Activated CD4-positive, alpha-beta T cell treated with anti-CD3 and anti-CD28 coated beads, Interleukin-2, Interleukin-6, amounts not matched to agents 100 ng/mL and 50 ng/mL, durations not matched to agents 16 hours and 8 hours (primary cell): ENCODE data around the gene DCAF5.

Source experiments
- DNase-seq: peaks from one replicate; pipeline ENCODE4 v3.0.0-alpha.2; 2020

DCAF5 gene

DNA sequence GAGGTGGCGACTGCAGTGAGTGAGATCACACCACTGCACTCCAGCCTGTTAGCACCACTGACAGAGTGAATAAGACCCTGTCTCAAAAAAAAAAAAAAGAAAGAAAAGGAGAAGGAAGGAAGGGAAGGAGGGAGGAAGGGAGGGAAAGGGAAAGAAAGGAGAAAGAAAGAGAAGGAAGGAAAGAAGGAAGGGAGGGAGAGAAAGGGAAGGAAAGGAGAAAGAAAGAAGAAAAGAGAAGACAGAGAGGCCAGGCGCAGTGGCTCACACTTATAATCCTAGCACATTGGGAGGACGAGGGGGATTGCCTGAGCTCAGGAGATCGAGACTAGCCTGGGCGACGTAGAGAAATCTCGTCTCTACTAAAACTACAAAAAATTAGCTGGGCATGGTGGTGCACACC lies 13.2 kb downstream of the DCAF5 start:
- no peak for DNase-seq

DNA sequence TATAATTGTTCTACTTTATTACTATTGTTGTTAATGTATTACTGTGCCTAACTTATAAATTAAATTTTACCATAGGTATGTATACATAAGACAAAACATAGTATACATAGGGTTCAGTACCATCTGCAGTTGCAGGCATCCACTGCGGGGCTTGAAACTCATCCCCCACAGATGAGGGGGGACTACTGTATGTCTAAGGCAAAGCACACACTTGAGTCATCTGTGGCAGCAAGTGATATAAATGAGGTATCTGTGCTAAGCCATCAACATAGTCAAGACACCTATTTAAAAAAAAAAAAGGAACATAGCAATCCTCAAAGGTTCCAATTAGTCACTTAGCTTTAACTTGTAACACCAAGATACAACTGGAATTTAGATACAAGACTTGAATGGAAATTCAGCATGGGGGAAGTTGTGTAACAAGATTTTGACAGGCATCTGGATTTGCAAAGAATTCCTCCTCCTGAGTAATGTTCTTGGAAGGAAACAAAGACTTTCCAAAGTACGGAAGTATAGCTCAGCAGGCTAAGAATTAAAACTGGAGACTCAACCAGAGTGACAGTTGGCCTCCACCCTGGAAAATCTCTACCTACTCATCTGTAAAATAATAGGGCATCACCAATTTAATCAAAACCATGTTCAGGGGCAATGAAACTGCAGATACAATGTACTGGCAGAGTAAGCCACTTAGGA lies 14.9 kb downstream of the DCAF5 start:
- DNase-seq = no peak

DNA sequence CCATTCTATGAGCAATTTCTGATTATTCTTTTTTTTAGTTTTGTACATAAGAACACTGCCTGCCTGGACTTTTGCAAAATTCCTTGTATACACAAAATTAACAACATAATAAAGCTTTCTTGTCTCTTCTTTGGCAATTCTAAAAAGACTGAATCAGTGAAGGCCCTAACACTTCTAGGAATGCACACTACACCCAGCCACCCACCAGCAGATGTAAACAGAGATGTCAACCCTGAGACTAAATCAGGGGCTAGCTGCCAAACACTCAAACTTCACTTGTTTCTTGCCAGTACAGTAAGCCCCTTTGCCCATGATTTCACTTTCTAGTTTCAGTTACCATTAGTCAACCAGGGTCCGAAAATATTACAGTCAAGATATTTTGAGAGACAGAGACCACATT lies 15.5 kb downstream of the DCAF5 start:
- no peak for DNase-seq

DNA sequence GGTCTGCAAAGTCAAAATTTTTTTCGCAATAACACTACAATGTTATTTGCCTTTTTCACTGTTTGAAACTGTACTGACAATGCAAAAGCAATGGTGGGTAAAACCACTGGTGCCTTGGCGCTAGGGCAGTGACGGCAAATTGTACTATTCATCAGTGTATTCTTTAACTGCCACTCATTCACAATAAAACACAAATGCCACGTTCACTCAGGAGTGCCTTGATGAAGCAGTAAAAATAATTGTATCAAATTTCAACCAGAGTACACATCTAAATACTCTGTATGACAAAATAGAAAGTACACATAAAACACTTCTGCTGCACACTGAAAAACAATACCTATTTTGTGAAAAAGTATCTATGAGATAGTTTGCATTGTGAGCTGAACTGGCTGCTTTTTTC lies 17.8 kb downstream of the DCAF5 start:
- DNase-seq = no peak

DNA sequence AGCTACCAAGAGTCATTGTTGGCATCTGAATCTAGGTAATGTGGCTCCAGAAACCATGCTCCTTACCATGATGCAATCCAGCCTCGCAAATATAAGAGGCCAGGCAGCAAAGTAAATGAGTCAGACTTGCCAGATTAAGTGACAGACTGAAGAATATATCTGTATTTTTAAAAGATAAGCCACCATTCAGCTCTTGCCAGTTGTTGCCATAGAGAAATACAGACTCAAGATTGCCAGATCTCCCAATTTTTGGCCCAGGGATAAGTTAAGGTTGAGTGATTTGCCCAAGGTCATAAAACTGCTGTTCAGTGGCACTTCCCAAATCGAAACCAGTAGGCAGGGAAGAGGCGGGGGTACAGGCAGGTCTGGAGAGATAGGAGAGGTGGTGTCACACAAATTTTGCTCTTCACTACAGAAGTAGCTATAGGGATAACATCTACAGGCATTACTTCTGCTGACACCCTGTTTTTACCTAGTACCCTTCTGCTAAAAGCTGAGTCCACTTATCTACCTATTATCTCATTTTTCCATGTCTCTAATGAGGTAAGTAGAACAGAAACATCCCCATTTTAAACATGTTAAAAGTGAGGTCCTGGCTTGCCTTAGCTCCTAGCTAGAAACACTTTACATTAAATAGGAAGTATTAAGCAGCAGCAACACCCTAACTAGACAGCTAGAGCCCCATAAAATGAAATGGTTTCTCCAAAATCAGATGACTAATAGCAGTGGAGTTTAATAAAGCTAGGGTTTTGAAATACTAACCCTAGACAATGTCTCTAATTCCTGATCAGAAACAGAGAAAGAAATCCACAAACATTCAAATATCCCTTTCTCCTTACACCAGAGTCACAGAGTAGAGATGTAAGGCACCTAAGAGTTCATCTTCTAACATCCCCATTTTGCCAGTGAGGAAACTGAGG lies 19.5 kb downstream of the DCAF5 start:
- peak; percentile 23 for DNase-seq

DNA sequence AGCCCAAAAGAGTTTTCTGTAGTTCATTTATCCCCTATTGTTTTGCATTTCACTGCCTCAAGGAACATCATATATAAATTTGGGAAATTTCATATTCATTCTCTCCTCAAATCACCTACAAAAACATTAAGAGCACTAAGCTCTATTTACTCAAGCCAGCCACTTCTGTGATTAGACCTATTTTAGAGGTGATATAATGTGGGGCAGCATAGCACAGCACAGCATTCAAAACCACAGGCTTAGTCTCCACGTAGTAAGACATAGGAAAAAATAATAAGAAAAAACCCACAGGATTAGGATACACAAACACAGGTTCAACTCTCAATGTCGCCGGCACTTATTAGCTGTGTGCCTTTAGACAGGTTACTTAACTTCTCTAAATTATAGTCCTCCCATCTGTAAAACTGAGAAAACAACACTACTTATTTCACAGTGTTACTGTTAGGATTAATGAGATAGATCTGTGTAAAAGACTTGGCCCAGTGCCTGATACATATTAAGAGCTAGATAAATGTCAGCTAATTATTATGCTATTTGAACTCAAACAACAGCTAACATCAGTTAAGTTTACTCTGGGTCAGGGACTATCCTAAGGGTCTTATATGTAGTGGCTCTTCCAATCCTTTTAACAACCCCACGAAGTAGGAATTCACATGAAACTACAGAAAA lies 20.3 kb downstream of the DCAF5 start:
- DNase-seq = no peak

DNA sequence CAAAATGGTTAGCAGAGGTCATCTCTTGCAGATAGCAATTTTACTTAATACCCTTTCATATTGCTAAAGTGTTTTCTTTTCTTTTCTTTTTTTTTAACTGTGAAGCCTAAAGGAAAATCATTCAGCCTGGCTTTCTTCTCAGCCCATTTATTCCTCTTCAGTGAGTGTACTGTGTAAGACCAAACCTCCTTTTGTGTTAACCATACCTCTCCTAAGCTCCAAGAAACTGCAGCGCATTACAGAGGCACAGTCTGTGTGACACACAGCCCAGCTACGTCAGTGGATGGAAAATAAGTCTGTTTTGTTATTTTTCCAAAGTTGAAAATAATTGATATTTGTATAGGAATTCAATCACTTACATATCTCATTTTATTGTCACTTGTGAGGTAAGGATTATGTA lies 21.7 kb downstream of the DCAF5 start:
- no peak for DNase-seq

DNA sequence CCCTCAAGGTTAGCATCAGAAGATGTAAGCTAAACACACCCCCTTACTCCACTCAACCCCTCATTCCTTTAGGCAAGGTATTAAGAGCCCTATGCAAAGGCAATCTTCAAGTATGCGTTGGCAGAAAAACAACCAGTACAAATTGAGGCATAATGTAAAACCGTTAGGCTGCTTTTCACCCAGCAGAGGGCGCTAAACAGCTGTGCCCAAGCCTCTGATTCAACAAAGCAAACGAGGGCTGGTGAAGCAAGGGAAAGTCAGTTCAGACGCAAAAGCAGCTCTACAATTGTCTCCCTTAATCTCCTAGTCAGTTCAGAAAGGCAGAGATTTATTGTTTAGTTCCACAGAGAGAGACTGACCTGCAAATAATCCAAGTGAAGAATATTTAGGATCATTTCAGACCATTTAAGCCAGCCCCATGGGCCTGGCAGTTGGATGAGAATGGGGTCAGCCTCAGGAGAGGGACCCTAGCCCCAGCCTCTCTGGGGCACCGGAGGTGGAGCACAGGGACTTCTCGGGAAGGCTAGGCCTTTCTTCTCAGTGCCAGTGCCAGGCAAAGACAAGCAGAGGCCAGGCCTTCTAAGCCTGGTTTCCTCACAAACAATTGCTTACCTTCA lies 23.5 kb downstream of the DCAF5 start:
- DNase-seq = peak; percentile 83

DNA sequence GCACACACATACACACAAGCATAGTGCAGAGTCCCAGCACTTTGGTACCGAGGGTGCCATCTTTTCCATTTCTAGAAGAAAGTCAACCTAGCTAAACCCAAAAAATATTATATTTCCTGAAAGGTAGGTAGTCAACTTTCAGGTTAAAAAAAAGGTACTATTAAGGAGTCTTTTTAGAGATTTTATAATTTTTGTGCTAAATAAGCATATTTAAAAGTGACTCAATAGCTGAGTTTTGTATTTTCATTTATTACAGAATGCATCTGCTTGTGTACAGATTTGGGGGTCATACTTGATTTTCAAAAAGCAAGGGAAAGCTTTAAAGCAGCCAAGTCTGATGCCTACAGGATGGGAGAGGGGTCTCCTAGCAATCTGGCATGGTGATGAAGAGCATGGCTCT lies 34.6 kb downstream of the DCAF5 start:
- DNase-seq = no peak

DNA sequence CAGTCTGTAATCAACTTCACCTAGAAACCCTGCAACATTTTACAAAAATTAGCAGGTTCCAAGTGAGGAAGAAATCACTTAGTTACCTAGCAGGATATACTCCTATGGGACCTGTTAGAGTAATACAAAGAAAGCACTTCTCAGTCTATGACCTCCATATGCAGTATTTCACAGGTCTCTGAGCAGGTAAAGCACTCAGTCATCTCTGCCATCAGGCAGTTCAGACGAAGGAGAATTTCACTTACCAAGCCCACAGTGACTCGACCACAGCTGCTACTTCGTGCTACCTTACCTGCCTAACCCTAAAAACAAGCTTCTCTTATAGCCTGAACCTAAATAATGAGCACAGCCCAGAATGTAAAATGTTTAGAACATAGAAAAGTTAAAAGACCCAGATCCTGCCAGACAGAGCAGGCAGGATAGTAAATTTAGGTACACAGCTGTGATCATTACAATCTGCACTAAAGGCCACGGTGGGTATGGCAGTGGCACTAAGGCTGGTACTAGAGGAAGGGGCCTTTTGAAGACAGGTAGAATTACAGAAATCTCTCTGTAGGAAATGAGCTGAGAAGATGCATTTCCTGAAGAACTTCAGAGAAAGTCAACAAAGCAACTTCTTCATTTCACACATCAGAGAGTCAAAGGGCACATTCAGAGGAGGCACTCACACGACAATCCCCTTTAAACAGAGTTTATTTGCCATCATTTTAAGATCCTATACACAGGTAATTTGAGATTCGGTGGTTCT lies 35.7 kb downstream of the DCAF5 start:
- no peak for DNase-seq

DNA sequence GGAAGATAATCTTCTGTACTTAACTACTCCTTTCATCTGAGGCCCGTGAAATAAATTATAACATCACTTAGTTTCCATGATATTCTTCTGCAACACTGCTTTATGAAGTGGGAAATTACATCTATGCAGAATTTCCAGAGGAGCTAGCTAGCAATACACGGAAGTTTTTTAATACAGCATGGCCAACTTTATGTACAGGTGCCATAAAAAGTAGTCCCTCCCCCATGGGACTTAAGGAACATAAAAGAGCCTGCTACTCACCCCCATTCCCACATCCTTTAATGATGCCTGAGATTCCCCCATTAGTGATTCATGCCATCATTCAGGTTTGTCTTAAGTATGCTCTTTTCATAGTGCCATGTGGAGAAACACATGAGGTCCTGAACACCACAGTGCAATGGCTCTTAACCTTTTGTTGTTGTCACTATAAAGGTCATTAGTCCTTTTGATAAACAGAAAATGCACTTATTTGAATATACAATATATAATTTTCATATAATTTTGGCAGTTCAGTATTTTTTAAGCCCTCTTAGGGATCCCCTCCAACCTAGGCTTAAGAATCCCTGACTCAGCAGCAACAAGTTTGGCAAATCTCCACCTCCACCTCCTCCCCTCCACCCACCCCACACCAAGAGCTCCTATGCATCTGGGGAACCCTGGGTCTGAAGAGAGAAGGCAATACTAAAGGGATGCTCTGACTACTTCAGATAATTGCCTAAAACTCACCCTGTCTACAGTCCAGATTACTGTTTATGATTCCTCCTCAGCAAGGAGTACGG lies 37.3 kb downstream of the DCAF5 start:
- DNase-seq = no peak

DNA sequence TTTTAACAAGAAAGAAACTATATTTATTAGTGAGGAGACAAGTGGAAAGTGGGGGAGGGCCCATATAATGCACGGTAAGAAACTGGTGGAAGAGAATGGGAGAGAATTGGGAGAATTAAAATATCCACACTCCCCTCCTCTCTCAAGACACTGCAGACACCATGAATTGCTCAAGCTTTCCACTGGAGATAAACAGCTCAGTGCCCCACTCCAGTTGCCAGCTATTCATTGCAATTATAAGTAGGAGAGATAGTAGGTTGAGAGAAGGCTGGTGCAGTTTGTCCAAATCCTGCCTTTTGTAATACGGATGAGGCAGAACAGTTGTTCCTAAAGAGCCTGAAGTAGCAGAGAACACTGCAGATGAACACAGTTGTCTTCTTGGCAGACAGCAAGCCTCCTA lies 38.2 kb downstream of the DCAF5 start:
- DNase-seq = no peak

DNA sequence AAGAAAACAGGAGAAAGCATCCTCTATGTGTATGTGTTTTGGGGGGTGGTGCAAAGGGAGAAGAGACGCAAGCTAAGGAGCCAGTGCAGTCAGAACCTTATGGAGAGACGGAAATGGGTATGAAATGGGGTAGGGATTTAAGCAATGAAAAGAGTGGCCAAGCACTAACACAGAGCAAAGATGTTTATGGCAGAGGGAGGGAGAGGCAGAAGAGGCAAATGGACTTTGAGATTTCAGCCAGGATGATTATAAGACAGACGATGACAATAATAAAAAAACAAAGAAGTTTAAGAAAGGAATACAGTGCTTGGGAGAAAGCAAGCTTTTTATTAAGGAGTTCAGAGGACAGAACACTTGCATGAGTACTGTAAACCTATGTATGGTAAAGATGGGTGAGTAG lies 44.6 kb downstream of the DCAF5 start:
- DNase-seq = no peak

DNA sequence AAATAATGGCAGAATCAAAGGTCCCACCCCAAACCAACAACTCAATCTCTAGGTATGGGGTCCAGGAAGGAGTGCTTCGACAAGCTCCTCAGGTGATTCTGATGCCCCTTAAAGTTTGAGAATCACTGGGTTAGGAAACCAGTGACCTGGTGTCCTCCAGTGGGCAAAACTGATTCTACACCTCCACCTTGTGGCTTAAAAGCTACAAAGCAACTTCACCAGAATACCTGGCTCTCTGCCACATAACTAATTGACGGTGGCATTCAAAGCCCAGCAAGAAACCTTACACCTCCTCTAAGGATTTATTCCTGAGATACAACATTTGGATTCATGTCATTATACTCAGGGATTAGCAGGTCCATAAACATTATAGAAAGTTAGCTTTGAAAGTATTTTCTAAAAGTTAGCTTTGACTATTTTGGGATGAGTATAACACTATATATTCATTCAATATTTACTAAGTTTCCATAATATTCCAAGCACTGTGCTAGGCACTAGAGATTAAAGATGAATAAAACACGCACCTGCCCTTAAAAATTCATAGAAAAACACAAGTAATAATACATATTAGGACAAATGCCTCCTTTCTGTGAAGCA lies 45.4 kb downstream of the DCAF5 start:
- DNase-seq = peak; percentile 56

DNA sequence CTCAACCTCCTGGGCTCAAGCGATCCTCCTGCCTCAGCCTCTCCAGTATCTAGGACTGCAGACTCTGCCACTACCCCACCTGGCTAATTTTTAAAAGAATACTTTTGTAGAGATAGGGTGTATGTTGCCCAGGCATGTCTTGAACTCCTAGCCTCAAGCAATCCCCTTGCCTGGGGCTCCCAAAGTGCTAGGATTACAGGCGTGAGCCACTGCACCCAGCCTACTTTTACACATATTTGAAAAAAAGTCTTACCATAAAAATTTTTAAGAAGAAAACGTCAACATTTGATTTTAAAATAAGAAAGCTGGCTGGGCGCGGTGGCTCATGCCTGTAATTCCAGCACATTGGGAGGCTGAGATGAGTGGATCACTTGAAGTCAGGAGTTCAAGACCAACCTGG lies 46.5 kb downstream of the DCAF5 start:
- no peak for DNase-seq

DNA sequence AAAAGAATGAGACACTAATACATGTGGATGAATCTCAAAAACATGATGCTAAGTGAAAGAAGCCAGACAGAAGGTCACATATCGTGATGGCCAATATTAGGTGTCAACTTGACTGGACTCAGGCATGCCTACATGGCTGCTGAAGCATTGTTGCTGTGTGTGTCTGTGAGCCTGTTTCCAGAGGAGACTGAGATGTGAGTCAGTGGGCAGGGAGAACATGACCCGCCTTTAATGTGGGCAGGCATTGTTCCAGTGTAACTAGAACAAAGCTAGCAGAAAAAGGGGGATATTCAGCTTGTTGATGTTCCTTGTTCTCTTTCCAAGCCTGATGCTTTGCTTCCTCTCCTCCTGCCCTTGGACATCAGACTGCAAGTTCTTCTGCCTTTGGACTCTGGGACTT lies 47.6 kb downstream of the DCAF5 start:
- DNase-seq = no peak

DNA sequence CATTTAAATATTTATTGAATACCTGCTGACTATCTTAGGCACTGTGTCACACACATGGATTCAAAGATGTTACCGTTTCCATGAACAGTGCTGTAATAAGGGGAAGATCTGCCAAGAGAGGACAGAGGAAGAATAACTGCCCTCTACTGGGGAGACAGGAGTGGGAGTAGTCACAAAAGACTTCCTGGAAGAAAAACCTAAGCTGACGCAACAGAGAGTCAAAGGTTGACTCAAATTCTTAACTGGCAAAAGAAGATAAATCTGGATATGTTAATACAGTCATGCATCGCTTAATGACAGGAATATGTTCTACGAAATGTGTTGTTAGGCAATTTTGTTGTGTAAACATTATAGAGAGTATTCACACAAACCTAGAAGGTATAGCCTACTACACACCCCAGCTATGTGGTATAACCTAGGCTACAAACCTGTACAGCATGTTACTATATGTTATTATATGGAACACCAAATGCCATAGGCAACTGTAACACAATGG lies 51.5 kb downstream of the DCAF5 start:
- peak; percentile 64 for DNase-seq

DNA sequence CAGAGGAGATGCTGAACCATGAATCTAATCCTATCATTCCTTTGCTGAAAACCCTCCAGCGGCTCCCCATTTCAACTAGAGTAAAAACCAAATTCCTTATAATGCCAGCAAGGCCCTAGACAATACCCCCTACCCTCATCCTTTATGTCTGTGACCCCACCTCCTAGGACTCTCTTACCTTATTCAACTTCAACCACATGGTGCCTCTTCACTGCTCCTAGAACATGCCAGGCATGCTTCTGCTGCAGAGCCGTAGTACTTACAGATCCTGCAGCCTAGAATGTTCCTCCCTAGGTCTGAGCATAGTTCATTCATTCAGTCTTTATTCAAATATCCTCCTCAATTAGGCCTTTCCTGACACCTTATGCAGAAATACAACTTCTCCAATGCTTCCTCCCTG lies 54.9 kb downstream of the DCAF5 start:
- no peak for DNase-seq

DNA sequence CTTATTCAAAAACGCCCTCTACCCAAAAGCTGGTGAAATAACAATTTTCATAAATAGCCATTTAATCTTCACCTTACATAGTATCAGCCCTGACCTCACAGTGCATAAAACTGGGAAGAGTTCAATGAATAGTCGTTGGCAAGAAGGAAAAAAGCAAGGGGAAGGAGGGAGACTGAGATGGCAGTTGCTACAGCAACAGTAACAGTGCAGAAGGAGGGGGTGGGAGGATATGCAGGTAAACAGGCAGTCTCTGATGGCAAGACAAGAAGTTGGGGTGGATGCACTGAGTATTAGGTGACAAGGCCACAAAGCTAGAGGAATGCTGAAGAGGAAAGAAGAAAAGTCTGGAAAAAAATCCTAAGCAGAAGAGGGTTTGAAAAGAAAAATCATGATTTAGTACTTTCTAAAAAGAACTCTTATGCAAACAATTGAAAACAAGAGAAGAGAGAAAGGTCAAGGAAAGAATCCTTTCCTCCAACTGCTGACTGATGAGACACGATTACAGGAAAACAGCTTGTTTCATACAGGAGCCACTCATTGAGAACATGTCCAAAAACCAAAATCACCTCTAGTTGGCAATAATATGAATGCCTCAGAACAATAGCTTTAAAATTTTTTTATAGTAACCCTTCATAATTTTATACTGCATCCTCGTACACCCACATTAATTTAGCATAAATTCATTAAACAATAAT lies 56.0 kb downstream of the DCAF5 start:
- DNase-seq = no peak

DNA sequence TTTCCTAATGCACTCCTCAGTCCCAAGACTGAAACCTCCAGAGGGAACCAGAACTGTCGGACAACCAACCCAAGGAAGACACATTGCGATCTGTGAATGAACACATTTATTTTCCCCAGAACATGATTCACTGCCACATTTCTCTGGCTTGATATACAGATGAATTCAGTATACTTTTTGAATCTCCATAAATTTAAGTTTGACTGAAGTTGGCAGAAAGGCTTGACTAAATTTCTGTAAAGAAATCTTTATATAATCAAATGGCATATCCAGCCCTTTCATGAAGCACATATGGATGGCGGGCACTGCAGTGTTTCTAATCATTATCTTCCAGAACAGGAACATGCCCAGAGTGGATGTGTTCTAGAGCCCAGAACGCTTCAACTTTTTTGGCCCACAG lies 56.7 kb downstream of the DCAF5 start:
- DNase-seq = no peak

DNA sequence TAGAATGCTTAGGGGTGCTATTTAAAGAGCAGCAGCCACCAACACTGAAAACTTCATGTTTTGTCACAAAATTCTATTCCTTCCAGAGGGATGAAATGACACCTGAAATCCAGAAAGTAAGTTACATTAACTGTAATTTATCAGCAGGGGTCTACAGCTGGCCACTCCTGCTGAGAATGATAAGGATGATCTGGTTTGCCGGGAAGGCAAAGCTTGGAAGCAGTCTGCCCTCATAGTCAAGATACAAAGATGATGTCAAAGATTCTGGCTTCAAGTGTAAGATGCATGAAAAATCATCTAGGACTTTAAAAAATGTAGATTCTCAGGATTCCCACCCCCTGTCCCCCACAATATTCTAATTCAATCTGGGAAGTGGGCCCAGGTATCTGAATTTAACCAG lies 58.4 kb downstream of the DCAF5 start:
- no peak for DNase-seq
